ENCODE results near the gene DGKZ. TPM values are rescaled to one million over a fixed set of nuclear protein-coding genes. Genes with fewer than 3 reads are reported as not detected.

The DGKZ gene
- total RNA-seq, 1 donor from 2014 or later = 77.1 TPM

DNA sequence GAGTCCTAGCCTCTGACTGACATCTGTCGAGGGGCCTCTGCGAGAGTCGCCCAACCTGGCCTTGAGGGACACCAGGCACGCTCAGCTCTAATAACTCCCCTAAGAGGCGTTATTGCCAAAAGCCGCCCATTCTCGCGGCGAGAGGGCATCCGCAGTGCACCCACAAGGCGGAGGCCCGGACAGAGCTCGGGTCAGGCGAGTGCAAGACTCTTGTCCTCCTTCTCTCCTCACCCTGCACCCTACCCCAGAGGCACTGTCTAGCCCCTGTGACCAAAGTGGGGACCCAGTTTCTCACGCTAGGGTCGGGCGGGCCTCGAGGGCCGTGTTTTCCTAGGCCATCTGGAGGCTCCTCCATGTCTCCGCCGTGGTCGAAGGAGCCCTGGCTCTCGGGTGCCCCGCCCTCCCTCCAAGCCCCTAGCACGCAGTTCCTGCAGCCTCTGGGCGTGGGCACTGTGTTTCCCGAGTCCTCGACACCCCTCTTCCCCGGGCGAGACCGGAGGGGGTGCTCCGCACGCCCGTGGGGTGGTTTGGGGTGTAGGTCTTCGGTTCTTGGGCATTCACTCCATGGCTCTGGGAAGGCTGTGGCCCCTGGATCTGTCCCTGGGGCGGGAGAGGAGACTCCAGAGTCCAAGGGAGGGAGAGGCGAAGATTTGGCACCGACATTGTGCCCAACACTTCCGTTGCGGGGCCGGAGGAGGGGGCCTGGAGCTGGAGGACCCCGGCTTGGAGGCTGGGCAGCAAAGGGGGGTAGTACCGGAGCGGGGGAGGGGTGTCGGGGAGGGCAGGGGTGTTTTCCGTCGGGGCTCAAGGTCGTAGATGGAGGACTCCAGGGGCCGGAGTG lies 43.3 kb downstream of the DGKZ start:
- DNase-seq = no peak
- TF ChIP-seq, protein P1, sequence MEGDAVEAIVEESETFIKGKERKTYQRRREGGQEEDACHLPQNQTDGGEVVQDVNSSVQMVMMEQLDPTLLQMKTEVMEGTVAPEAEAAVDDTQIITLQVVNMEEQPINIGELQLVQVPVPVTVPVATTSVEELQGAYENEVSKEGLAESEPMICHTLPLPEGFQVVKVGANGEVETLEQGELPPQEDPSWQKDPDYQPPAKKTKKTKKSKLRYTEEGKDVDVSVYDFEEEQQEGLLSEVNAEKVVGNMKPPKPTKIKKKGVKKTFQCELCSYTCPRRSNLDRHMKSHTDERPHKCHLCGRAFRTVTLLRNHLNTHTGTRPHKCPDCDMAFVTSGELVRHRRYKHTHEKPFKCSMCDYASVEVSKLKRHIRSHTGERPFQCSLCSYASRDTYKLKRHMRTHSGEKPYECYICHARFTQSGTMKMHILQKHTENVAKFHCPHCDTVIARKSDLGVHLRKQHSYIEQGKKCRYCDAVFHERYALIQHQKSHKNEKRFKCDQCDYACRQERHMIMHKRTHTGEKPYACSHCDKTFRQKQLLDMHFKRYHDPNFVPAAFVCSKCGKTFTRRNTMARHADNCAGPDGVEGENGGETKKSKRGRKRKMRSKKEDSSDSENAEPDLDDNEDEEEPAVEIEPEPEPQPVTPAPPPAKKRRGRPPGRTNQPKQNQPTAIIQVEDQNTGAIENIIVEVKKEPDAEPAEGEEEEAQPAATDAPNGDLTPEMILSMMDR (IDR thresholded peaks at IDR 0.05; ENCODE audit: borderline replicate concordance) = no peak
- Histone ChIP-seq H3K27me3 (ENCODE audit: low read depth) (peaks cover 69% of the 10 kb centered on the region), H3K36me3 (no peaks in the 10 kb centered on the region), H3K4me3 (peak overlapping the region; percentile 63), H3K4me1 (peaks cover 44% of the 10 kb centered on the region), H3K9me3 (replicated peaks) (no peaks in the 10 kb centered on the region), H3K27ac (replicated peaks) (no peak overlapping the region)
- intact Hi-C loops (cut with micrococcal nuclease) = no loop called here

GRCh38 chr11:46391186-46391577 lies 43.9 kb downstream of the DGKZ start:
- Histone ChIP-seq H3K9me3 (replicated peaks) (no peaks in the 10 kb centered on the region), H3K4me3 (peak overlapping the region; percentile 63), H3K4me1 (peaks cover 44% of the 10 kb centered on the region), H3K27ac (replicated peaks) (no peak overlapping the region), H3K27me3 (ENCODE audit: low read depth) (peaks cover 63% of the 10 kb centered on the region), H3K36me3 (peaks cover 6% of the 10 kb centered on the region)
- TF ChIP-seq, protein P1 (IDR thresholded peaks at IDR 0.05; ENCODE audit: borderline replicate concordance) = no peak
- intact Hi-C loops (cut with micrococcal nuclease) = no loop called here
- no peak for DNase-seq

DNA sequence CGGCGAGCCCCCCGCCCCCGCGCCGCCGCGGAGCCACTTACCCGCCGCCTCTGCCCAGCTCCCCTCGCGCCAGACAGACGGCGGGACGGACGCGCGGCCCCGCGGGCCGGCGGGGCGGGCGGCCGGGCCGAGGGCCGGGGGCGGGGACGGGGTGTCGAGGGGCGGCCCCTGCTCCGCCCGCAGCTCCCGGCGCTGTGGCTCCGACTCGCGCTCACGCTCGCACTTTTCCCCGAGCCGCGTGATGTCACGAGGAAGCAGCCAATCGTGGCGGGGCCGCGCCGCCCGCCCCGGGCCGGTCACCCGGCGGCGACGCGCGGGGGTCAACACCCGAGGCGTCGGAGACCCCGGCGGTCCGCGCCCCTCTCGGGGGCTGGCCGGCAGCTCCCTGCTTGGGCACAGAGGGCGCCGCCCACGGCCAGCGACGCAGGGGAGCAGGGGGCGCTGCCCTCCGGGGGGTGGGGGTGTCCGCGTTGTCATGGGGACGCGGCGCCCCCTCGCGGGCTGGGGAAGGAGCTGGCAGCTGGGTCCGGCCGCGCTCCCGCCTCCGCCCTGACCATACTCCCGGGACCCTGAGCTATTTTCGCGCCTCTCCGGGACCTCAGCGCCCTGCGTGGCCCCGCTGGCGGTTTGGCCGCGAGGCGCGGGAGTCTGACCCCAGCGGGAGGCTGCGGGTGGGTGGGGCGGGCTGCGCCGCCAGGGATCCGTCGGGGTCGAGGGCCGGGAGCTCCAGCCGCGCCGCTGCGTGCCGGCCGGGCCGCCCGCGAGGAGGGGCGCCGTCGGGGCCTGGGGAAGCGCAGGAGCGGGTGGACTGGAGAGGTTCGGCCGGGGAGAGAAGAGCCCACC lies 44.5 kb downstream of the DGKZ start, which contains the start of gene CHRM4:
Gene CHRM4 (minus strand): TSS at position 199 of the 843 bp plus-strand sequence. CDS start 5,219 bp downstream, outside the sequence.
- Histone ChIP-seq H3K9me3 (replicated peaks) (no peaks in the 10 kb centered on the region), H3K36me3 (peaks cover 11% of the 10 kb centered on the region), H3K4me3 (peak within 1 kb of the TSS; percentile 63), H3K4me1 (peaks cover 44% of the 10 kb centered on the region), H3K27ac (replicated peaks) (no peak within 1 kb of the TSS), H3K27me3 (ENCODE audit: low read depth) (peaks cover 57% of the 10 kb centered on the region)
- no peak for DNase-seq
- TF ChIP-seq, protein P1 (IDR thresholded peaks at IDR 0.05; ENCODE audit: borderline replicate concordance) = peak; percentile 33
- intact Hi-C loops (cut with micrococcal nuclease) = no loop called here

- intact Hi-C loops (cut with micrococcal nuclease) = no loop called here
- Histone ChIP-seq H3K4me1 (peaks cover 44% of the 10 kb centered on the region), H3K9me3 (replicated peaks) (no peaks in the 10 kb centered on the region), H3K4me3 (peak overlapping the region; percentile 63), H3K27ac (replicated peaks) (no peak overlapping the region), H3K27me3 (ENCODE audit: low read depth) (peaks cover 48% of the 10 kb centered on the region), H3K36me3 (peaks cover 19% of the 10 kb centered on the region)
- TF ChIP-seq, protein P1 (IDR thresholded peaks at IDR 0.05; ENCODE audit: borderline replicate concordance) = no peak
- peak; percentile 87 for DNase-seq
Observed at GRCh38 chr11:46392421-46393230, 45.4 kb downstream of the DGKZ start.

DNA sequence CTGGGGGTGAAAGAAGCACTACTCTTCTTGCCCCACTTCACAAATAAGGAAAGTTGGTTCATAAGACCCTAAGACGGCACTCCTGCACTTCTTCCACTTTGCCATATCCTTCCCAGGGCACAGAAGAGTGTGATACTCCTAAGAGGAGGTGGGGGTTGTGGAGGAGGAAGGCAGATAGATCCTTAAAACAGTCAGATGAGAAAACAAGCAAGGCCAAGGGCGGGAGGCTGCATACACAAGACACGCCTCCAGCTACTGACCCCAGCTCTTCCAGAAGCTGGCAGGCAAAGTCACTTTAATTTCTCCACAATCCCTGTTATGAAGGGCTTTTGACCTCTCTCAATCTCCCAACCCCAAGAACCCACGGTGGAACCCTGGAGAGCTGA lies 46.0 kb downstream of the DGKZ start:
- peaks cover 44% of the 10 kb centered on the region for H3K4me1 ChIP-seq
- peak overlapping the region; percentile 63 for H3K4me3 ChIP-seq
- H3K36me3 ChIP-seq = peaks cover 25% of the 10 kb centered on the region
- no peaks in the 10 kb centered on the region for H3K9me3 ChIP-seq (replicated peaks)
- H3K27ac ChIP-seq (replicated peaks) = no peak overlapping the region
- TF ChIP-seq, protein P1 (IDR thresholded peaks at IDR 0.05; ENCODE audit: borderline replicate concordance) = no peak
- DNase-seq = no peak
- H3K27me3 ChIP-seq (ENCODE audit: low read depth) = peaks cover 42% of the 10 kb centered on the region
- intact Hi-C loops (cut with micrococcal nuclease) = no loop called here

All from left ventricle myocardium inferior (tissue), 1 donor.